HCT116 (cell line): ENCODE measurements around the gene USP30. TPM values are rescaled to one million over a fixed set of nuclear protein-coding genes. Genes with fewer than 3 reads are reported as not detected.

Experiments used
- ATAC-seq: fragments of 200-7000 bp; cut with Tn5 transposase; 2 replicates; pipeline ENCODE4 v1.9.1; 2020; ENCODE audit warnings: mild to moderate bottlenecking, moderate library complexity
- BruUV-seq: library from RNA; stranded (reverse); fragments of 400-500 nt; replicated peaks from 2 replicates; lab custom pipeline; 2021; lab: Mats Ljungman, UMichigan
- CTCF ChIA-PET: fragments of 300-600 bp; sonication (Branson Sonifier 250); formaldehyde crosslinking; loops from one replicate; lab custom pipeline; 2021; ENCODE audit warnings: antibody characterized with exemption; lab: Charles Lee
- POLR2A ChIA-PET: fragments of 300-600, 350-600 bp; sonication (Branson Sonifier 250); formaldehyde crosslinking; loops from one replicate; lab custom pipeline; 2021; ENCODE audit warnings: antibody characterized with exemption; lab: Charles Lee
- RAD21 ChIA-PET, 2 experiments: fragments of 300-600 bp; sonication (Branson Sonifier 250); formaldehyde crosslinking; loops; one replicate each; lab custom pipeline; 2023; ENCODE audit warnings: low total read pairs in 2 of 2; ENCODE audit not compliant: uncharacterized antibody in 2 of 2, unreplicated experiment in 2 of 2, low non-redundant PET in 1 of 2; lab: Charles Lee
- DNase-seq: peaks from one replicate; pipeline ENCODE4 v3.0.0-alpha.2; 2010; ENCODE audit warnings: low read depth, low spot score
- H2AFZ ChIP-seq: fragments of 200-600 bp; shearing (Covaris generic), sonication (generic); 2 replicates; pipeline ENCODE4 v1.6.1; 2017; ENCODE audit warnings: low read depth, mixed run types, mixed read lengths, antibody characterized with exemption, low read length; ENCODE audit not compliant: poor library complexity, severe bottlenecking
- H3K27ac ChIP-seq: 2 replicates; pipeline ENCODE4 v1.5.1; 2012; ENCODE audit warnings: low read depth, low read length
- H3K27me3 ChIP-seq: fragments of 200-600 bp; sonication (generic); 2 replicates; pipeline ENCODE4 v1.6.1; 2016; ENCODE audit warnings: mixed run types, low read length, mixed read lengths; ENCODE audit not compliant: insufficient read depth
- H3K36me3 ChIP-seq, 2 experiments: fragments of 200-500 bp in 1 of 2; fragments of 200-600 bp in 1 of 2; sonication (Bioruptor generic) in 1 of 2; sonication (generic) in 1 of 2; 2 replicates each; pipeline versions ENCODE4 v1.5.1 to v1.6.1; 2014 to 2016; ENCODE audit warnings: low read length in 2 of 2, inconsistent platforms in 1 of 2, mixed read lengths in 1 of 2, mixed run types in 1 of 2; ENCODE audit not compliant: insufficient read depth in 2 of 2, control insufficient read depth in 1 of 2
- H3K4me1 ChIP-seq, 2 experiments: fragments of 200-600 bp in 1 of 2; sonication (generic) in 1 of 2; 2 replicates each; pipeline versions ENCODE4 v1.5.1 to v1.6.1; 2012 to 2017; ENCODE audit warnings: low read length in 2 of 2, inconsistent platforms in 1 of 2, mild to moderate bottlenecking in 1 of 2, mixed read lengths in 1 of 2, mixed run types in 1 of 2, moderate library complexity in 1 of 2; ENCODE audit not compliant: insufficient read depth in 2 of 2, control insufficient read depth in 1 of 2
- H3K4me2 ChIP-seq: fragments of 200-600 bp; sonication (generic); 2 replicates; pipeline ENCODE4 v1.6.1; 2017; ENCODE audit warnings: mixed run types, low read length, mixed read lengths
- H3K4me3 ChIP-seq, 2 experiments: fragments of 200-600 bp in 1 of 2; sonication (generic) in 1 of 2; replicated peaks in 1 of 2; 2 replicates each; pipeline ENCODE4 v1.5.1; 2011 to 2016; ENCODE audit warnings: low read length in 2 of 2, control low read depth in 1 of 2, low read depth in 1 of 2, mild to moderate bottlenecking in 1 of 2, mixed read lengths in 1 of 2, mixed run types in 1 of 2
- H3K79me2 ChIP-seq: fragments of 200-600 bp; sonication (generic); 2 replicates; pipeline ENCODE4 v1.6.1; 2017; ENCODE audit warnings: mild to moderate bottlenecking, mixed run types, low read length, moderate library complexity, mixed read lengths; ENCODE audit not compliant: insufficient read depth
- H3K9ac ChIP-seq: fragments of 200-600 bp; sonication (generic); 2 replicates; pipeline ENCODE4 v1.6.1; 2016; ENCODE audit warnings: low read length, mixed read lengths
- H3K9me2 ChIP-seq: fragments of 200-600 bp; sonication (generic), shearing (Covaris generic); 2 replicates; pipeline ENCODE4 v1.6.1; 2017; ENCODE audit warnings: mixed run types, mild to moderate bottlenecking, moderate library complexity; ENCODE audit not compliant: insufficient read depth
- H3K9me3 ChIP-seq, 2 experiments: fragments of 200-500 bp in 1 of 2; fragments of 200-600 bp in 1 of 2; sonication (Bioruptor generic) in 1 of 2; sonication (generic) in 1 of 2; 2 replicates each; pipeline ENCODE4 v1.6.1; 2014 to 2017; ENCODE audit warnings: low read length in 2 of 2, mixed read lengths in 2 of 2, inconsistent platforms in 1 of 2, low read depth in 1 of 2, mild to moderate bottlenecking in 1 of 2, mixed run types in 1 of 2, moderate library complexity in 1 of 2; ENCODE audit not compliant: control insufficient read depth in 1 of 2, insufficient read depth in 1 of 2
- H4K20me1 ChIP-seq: fragments of 200-600 bp; sonication (generic), shearing (Covaris generic); 2 replicates; pipeline ENCODE4 v1.6.1; 2017; ENCODE audit warnings: mixed run types, mild to moderate bottlenecking, moderate library complexity; ENCODE audit not compliant: insufficient read depth
- CBX3 ChIP-seq: IDR thresholded peaks from 2 replicates; pipeline ENCODE4 v1.6.1; 2012; ENCODE audit warnings: low read depth
- CEBPB ChIP-seq: IDR thresholded peaks from 2 replicates; pipeline ENCODE4 v1.6.1; 2012; ENCODE audit warnings: low read depth
- EGR1 ChIP-seq: IDR thresholded peaks from 2 replicates; pipeline ENCODE4 v1.6.1; 2012; ENCODE audit warnings: low read depth
- ELF1 ChIP-seq: IDR thresholded peaks from 2 replicates; pipeline ENCODE4 v1.6.1; 2012; ENCODE audit warnings: low read depth, borderline replicate concordance
- EZH2 ChIP-seq: fragments of 200-600 bp; sonication (generic); IDR thresholded peaks from 2 replicates; pipeline ENCODE4 v1.6.1; 2017; ENCODE audit warnings: antibody characterized with exemption, mixed run types
- EZH2phosphoT487 ChIP-seq: fragments of 200-600 bp; IDR thresholded peaks from 2 replicates; pipeline ENCODE4 v1.6.1; 2018; ENCODE audit warnings: antibody characterized with exemption, borderline replicate concordance
- JUND ChIP-seq: IDR thresholded peaks from 2 replicates; pipeline ENCODE4 v1.6.1; 2012
- RAD21 ChIP-seq: IDR thresholded peaks from 2 replicates; pipeline ENCODE4 v1.6.1; 2012; ENCODE audit warnings: low read depth, mild to moderate bottlenecking
- SP1 ChIP-seq: IDR thresholded peaks from 2 replicates; pipeline ENCODE4 v1.6.1; 2012; ENCODE audit warnings: low read depth
- SRF ChIP-seq: IDR thresholded peaks from 2 replicates; pipeline ENCODE4 v1.6.1; 2012; ENCODE audit warnings: low read depth
- ZFX ChIP-seq: fragments of 450-650 bp; IDR thresholded peaks from 2 replicates; pipeline ENCODE4 v1.6.1; 2017
- intact Hi-C: fragments of 100-400 bp; cut with micrococcal nuclease; formaldehyde crosslinking; loops from 2 replicates; pipeline ENCODE4 v1.10.0; 2022
- total RNA-seq: library from RNA; stranded (reverse); gene quantifications from one replicate; pipeline ENCODE4 v1.2.1, GENCODE V29; 2021; ENCODE audit not compliant: unreplicated experiment
- TF ChIP-seq, protein P1 (sequence below): IDR thresholded peaks from 2 replicates; pipeline ENCODE4 v1.6.1; 2012
- TF ChIP-seq, protein P2 (sequence below), 3 experiments: fragments of 200-600 bp in 1 of 3; sonication (generic) in 1 of 3; IDR thresholded peaks in 2 of 3; conservative IDR thresholded peaks in 1 of 3; 2 replicates each; pipeline ENCODE4 v1.5.1; 2012 to 2017; ENCODE audit warnings: low read depth in 2 of 3, low read length in 2 of 3, antibody characterized with exemption in 1 of 3, borderline replicate concordance in 1 of 3, control low read depth in 1 of 3, mild to moderate bottlenecking in 1 of 3, mixed read lengths in 1 of 3, mixed run types in 1 of 3, moderate library complexity in 1 of 3; ENCODE audit not compliant: insufficient read depth in 1 of 3

The USP30 gene
- total RNA-seq, 1 experiment from 2014 or later, result 9.2 TPM

GRCh38 chr12:109036975-109037374, 15.4 kb upstream of the USP30 start:
- DNase-seq, result no peak
- H3K4me2 ChIP-seq, result no peak overlapping the region
- ChIA-PET RAD21 (no interaction called here), CTCF (no interaction called here), POLR2A (no interaction called here)
- 0 out of 2 replicates have a peak, but pooled peaks cover 4% of the 10 kb centered on the region for H3K27me3 ChIP-seq
- no peak for TF ChIP-seq JUND
- TF ChIP-seq ELF1, result no peak
- no peak for TF ChIP-seq CBX3
- no peak for TF ChIP-seq SRF
- TF ChIP-seq EGR1, result no peak
- no peak for TF ChIP-seq EZH2
- TF ChIP-seq ZFX, result no peak
- TF ChIP-seq, protein P1, sequence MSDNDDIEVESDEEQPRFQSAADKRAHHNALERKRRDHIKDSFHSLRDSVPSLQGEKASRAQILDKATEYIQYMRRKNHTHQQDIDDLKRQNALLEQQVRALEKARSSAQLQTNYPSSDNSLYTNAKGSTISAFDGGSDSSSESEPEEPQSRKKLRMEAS, result no peak
- TF ChIP-seq RAD21, result no peak
- no peak for TF ChIP-seq SP1
- TF ChIP-seq, protein P2, sequence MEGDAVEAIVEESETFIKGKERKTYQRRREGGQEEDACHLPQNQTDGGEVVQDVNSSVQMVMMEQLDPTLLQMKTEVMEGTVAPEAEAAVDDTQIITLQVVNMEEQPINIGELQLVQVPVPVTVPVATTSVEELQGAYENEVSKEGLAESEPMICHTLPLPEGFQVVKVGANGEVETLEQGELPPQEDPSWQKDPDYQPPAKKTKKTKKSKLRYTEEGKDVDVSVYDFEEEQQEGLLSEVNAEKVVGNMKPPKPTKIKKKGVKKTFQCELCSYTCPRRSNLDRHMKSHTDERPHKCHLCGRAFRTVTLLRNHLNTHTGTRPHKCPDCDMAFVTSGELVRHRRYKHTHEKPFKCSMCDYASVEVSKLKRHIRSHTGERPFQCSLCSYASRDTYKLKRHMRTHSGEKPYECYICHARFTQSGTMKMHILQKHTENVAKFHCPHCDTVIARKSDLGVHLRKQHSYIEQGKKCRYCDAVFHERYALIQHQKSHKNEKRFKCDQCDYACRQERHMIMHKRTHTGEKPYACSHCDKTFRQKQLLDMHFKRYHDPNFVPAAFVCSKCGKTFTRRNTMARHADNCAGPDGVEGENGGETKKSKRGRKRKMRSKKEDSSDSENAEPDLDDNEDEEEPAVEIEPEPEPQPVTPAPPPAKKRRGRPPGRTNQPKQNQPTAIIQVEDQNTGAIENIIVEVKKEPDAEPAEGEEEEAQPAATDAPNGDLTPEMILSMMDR (IDR thresholded peaks at IDR 0.05 in 2 of 3, conservative IDR thresholded peaks at IDR 0.05 in 1 of 3; ENCODE audit: borderline replicate concordance in 1 of 3, insufficient read depth in 1 of 3, low read depth in 2 of 3, low read length in 2 of 3), result no peak
- no peak for TF ChIP-seq EZH2phosphoT487
- no peak for TF ChIP-seq CEBPB
- H3K27ac ChIP-seq, result no peak overlapping the region
- no peak overlapping the region for H2AFZ ChIP-seq
- peaks cover 0 to 8% of the 10 kb centered on the region in 2 experiments; a peak in 1 of 4 replicates for H3K9me3 ChIP-seq
- no peaks in the 10 kb centered on the region for H3K36me3 ChIP-seq
- H3K9me2 ChIP-seq, result no peaks in the 10 kb centered on the region
- no TSS peak for BruUV-seq
- H4K20me1 ChIP-seq, result no peaks in the 10 kb centered on the region
- intact Hi-C loops, result no loop called here
- no peak for ATAC-seq
- peaks cover 0 to 2% of the 10 kb centered on the region in 2 experiments; a peak in 1 of 4 replicates for H3K4me1 ChIP-seq
- H3K4me3 ChIP-seq, result no peak overlapping the region
- no peak overlapping the region for H3K9ac ChIP-seq
- no peaks in the 10 kb centered on the region for H3K79me2 ChIP-seq
